ENCODE measurements around the gene ATN1. TPM values are rescaled to one million over a fixed set of nuclear protein-coding genes. Genes with fewer than 3 reads are reported as not detected.

Gene ATN1
- total RNA-seq, 1 donor from 2014 or later: 144 TPM

DNA sequence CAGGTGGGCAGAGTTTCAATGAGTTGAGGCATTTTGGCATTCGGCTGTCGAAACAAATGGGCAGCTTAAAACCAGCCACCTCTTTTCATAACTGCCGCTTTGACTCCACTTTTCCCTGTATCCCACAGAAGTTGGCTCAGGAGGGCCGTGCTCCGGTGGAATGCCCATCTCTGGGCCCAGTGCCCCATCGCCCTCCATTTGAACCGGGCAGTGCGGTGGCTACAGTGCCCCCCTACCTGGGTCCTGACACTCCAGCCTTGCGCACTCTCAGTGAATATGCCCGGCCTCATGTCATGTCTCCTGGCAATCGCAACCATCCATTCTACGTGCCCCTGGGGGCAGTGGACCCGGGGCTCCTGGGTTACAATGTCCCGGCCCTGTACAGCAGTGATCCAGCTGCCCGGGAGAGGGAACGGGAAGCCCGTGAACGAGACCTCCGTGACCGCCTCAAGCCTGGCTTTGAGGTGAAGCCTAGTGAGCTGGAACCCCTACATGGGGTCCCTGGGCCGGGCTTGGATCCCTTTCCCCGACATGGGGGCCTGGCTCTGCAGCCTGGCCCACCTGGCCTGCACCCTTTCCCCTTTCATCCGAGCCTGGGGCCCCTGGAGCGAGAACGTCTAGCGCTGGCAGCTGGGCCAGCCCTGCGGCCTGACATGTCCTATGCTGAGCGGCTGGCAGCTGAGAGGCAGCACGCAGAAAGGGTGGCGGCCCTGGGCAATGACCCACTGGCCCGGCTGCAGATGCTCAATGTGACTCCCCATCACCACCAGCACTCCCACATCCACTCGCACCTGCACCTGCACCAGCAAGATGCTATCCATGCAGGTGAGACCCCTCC is 10.8 kb downstream of the ATN1 start:
- Mint-ChIP-seq H3K9me3 (ENCODE audit: unreplicated experiment) (no peaks in the 10 kb centered on the region), H3K36me3 (ENCODE audit: low read depth, unreplicated experiment) (peaks cover 42% of the 10 kb centered on the region), H3K27ac (ENCODE audit: unreplicated experiment) (peak overlapping the region; percentile 92), H3K4me3 (ENCODE audit: unreplicated experiment) (peak overlapping the region; percentile 84), H3K27me3 (ENCODE audit: unreplicated experiment) (peaks cover 32% of the 10 kb centered on the region), H3K4me1 (ENCODE audit: unreplicated experiment) (peaks cover 46% of the 10 kb centered on the region)
- DNase-seq (ENCODE audit: low spot score): no peak
- TF ChIP-seq, protein P1, sequence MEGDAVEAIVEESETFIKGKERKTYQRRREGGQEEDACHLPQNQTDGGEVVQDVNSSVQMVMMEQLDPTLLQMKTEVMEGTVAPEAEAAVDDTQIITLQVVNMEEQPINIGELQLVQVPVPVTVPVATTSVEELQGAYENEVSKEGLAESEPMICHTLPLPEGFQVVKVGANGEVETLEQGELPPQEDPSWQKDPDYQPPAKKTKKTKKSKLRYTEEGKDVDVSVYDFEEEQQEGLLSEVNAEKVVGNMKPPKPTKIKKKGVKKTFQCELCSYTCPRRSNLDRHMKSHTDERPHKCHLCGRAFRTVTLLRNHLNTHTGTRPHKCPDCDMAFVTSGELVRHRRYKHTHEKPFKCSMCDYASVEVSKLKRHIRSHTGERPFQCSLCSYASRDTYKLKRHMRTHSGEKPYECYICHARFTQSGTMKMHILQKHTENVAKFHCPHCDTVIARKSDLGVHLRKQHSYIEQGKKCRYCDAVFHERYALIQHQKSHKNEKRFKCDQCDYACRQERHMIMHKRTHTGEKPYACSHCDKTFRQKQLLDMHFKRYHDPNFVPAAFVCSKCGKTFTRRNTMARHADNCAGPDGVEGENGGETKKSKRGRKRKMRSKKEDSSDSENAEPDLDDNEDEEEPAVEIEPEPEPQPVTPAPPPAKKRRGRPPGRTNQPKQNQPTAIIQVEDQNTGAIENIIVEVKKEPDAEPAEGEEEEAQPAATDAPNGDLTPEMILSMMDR (IDR thresholded peaks at IDR 0.05; ENCODE audit: unreplicated experiment): no peak

DNA sequence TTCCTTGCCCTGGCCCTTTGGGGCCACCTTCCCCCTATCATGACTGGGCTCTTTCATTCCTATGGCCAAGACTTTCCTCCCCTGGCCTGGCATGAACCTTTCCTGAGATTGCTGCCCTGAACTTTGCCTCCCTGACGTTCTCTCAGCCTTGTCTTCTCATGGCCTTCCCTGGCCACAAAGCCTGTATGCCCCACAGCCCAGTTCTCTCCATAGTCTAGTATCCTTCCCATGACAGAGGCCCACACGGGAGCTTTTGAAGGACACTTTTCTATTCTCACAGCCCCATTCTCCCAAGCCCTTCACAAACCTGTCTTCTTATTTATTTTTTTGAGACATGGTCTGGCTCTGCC is 11.4 kb downstream of the ATN1 start:
- TF ChIP-seq, protein P1 (IDR thresholded peaks at IDR 0.05; ENCODE audit: unreplicated experiment): no peak
- Mint-ChIP-seq H3K4me1 (ENCODE audit: unreplicated experiment) (peaks cover 45% of the 10 kb centered on the region), H3K9me3 (ENCODE audit: unreplicated experiment) (no peaks in the 10 kb centered on the region), H3K27me3 (ENCODE audit: unreplicated experiment) (peaks cover 37% of the 10 kb centered on the region), H3K36me3 (ENCODE audit: low read depth, unreplicated experiment) (peaks cover 36% of the 10 kb centered on the region), H3K4me3 (ENCODE audit: unreplicated experiment) (peak overlapping the region; percentile 84), H3K27ac (ENCODE audit: unreplicated experiment) (peak overlapping the region; percentile 92)
- DNase-seq (ENCODE audit: low spot score): no peak

DNA sequence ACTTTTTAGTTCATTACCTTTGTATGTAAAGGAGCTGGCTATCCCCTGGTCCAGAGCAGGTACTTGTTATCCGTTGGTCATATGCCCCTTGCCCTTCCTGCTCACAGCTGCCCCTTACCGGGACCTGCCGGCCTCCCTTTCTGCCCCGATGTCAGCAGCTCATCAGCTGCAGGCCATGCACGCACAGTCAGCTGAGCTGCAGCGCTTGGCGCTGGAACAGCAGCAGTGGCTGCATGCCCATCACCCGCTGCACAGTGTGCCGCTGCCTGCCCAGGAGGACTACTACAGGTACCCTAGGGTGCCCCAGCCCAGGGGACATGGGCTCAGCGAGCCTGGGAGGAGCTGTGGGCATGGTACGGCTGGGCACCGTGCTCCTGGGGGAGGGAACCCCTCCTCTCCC is 13.5 kb downstream of the ATN1 start:
- no peak for DNase-seq (ENCODE audit: low spot score)
- peaks cover 43% of the 10 kb centered on the region for H3K4me1 Mint-ChIP-seq (ENCODE audit: unreplicated experiment)
- H3K9me3 Mint-ChIP-seq (ENCODE audit: unreplicated experiment): no peaks in the 10 kb centered on the region
- H3K4me3 Mint-ChIP-seq (ENCODE audit: unreplicated experiment): peak overlapping the region; percentile 56
- H3K27me3 Mint-ChIP-seq (ENCODE audit: unreplicated experiment): peaks cover 41% of the 10 kb centered on the region
- TF ChIP-seq, protein P1 (IDR thresholded peaks at IDR 0.05; ENCODE audit: unreplicated experiment): no peak
- peaks cover 20% of the 10 kb centered on the region for H3K36me3 Mint-ChIP-seq (ENCODE audit: low read depth, unreplicated experiment)
- peak overlapping the region; percentile 27 for H3K27ac Mint-ChIP-seq (ENCODE audit: unreplicated experiment)

- Mint-ChIP-seq H3K36me3 (ENCODE audit: low read depth, unreplicated experiment) (peaks cover 19% of the 10 kb centered on the region), H3K27me3 (ENCODE audit: unreplicated experiment) (peaks cover 37% of the 10 kb centered on the region), H3K27ac (ENCODE audit: unreplicated experiment) (no peak overlapping the region), H3K4me3 (ENCODE audit: unreplicated experiment) (no peak overlapping the region), H3K4me1 (ENCODE audit: unreplicated experiment) (peaks cover 41% of the 10 kb centered on the region), H3K9me3 (ENCODE audit: unreplicated experiment) (no peaks in the 10 kb centered on the region)
- TF ChIP-seq, protein P1 (IDR thresholded peaks at IDR 0.05; ENCODE audit: unreplicated experiment): no peak
- no peak for DNase-seq (ENCODE audit: low spot score)
Observed at GRCh38 chr12:6941782-6942181, 14.0 kb downstream of the ATN1 start.

DNA sequence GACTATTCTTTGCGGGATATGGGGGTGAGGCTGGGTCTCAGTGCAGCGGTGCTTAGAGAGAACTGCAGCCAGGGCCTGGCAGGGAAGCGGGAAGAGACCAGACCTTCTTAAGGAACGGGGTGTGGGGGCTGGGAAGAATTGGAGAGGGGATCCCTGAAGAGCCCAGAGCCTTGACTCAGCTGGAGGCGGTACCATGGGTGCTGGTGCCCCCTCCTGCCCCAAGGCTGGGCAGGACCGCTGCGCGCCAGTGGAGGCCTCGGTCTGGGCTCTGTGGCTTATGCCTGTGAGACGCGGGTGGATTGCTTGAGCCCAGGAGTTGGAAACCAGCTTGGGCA is 14.5 kb downstream of the ATN1 start:
- peak overlapping the region; percentile 97 for H3K27ac Mint-ChIP-seq (ENCODE audit: unreplicated experiment)
- peaks cover 43% of the 10 kb centered on the region for H3K4me1 Mint-ChIP-seq (ENCODE audit: unreplicated experiment)
- peaks cover 19% of the 10 kb centered on the region for H3K36me3 Mint-ChIP-seq (ENCODE audit: low read depth, unreplicated experiment)
- TF ChIP-seq, protein P1 (IDR thresholded peaks at IDR 0.05; ENCODE audit: unreplicated experiment): no peak
- H3K9me3 Mint-ChIP-seq (ENCODE audit: unreplicated experiment): no peaks in the 10 kb centered on the region
- H3K4me3 Mint-ChIP-seq (ENCODE audit: unreplicated experiment): peak overlapping the region; percentile 87
- H3K27me3 Mint-ChIP-seq (ENCODE audit: unreplicated experiment): peaks cover 39% of the 10 kb centered on the region
- DNase-seq (ENCODE audit: low spot score): no peak

Data from endothelial cell (in vitro differentiated cells).